GM19395 (cell line): ENCODE data around the gene SLC24A3.
"Not testable (repeated sequence)": the region's sequence is repeated elsewhere in the genome, so short reads cannot be mapped to it uniquely, and the experiment has no call there.

Source experiments
- ATAC-seq: cut with Tn5 transposase; IDR thresholded peaks from one replicate; pipeline ENCODE4 v1.9.1; 2021; ENCODE audit warnings: mild to moderate bottlenecking, moderate library complexity; ENCODE audit not compliant: unreplicated experiment

SLC24A3 gene

DNA sequence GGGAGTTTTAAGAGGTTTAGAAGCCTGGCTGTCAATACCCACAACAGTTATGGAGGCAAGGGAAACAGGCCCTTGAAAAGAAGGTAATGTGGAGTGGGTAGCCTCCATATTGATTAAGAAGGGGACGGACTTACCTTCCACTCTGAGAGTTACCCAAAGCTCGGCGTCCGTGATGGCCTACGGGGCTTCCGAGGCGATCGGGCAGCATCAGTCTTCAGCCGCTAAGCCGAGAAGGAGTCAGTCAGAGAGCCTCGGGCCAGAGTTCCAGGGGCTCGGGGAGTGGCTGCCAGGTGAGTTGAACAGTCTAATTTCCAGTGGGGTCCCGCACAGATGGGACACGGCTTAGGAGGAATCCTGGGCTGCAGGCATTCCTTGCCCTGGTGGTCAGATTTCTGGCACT lies 541.8 kb downstream of the SLC24A3 start:
- ATAC-seq, result not testable (repeated sequence)

GRCh38 chr20:19756761-19757486 lies 544.5 kb downstream of the SLC24A3 start:
- no peak for ATAC-seq

- no peak for ATAC-seq
Observed at GRCh38 chr20:19757487-19758132, 545.2 kb downstream of the SLC24A3 start.

DNA sequence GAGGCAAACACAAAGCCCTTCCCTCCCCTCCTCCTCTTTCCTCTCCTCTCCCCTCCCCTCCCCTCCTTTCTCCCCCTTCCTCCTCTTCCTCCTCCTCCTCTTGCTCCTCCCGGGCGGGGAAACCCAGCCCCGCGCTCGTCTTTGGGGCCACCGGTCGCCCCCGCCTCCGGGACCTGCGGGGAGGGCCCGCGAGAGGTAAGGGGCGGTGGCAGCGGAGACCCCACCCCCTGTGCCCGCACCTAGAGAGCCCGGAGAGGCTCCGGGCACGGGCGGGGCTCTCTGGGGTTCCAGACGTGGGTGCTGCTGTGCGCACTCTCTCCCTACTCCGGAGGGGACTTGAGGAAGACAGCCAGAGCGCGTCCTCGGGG lies 545.7 kb downstream of the SLC24A3 start, which contains the start of gene RIN2:
Gene RIN2, plus strand, starts transcription at position 126 of the 368 bp plus-strand sequence. CDS start 131,344 bp downstream, outside the sequence.
- no peak for ATAC-seq

DNA sequence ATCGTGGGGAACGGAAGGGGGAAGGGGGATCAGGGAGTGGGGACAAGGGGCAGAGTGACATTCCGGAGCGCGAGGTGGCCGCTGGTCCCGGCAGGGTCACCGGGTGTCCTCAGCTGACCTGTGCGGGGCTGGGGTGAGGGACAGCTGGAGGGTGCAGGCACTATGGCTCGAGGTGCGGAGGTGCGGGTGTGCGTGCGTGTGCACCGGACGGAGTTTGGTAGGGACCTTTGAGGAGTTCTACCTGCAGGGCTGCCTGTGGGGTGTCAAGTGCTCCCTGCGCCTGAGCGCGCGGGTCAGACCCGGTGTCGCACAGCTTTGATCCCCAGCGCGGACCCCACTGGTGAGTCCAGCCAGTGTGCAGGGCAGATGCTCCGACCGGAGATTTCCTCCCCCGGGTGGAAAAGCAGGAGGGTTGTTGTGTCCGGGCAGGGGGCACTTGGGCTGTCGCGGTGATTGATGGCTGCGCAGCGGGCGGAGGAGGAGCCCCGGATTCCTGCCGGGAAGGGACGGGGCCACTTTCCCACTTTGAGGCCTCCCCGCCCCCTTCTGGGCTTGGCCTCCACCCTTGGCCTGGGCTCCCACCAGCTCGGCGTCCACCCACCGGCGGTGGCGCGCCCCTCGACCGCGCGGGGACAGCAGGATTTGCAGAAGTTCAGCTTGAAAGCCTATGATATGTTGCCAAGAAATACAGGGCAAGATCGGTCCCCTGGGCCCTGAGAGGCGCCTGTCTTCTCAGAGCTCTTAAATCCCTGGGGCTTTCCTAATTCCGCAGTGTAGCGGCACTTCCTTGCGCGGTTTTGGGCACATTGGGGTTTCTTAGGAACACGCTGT lies 546.3 kb downstream of the SLC24A3 start:
- ATAC-seq, result no peak

GRCh38 chr20:19760371-19760721 lies 547.9 kb downstream of the SLC24A3 start:
- no peak for ATAC-seq

- ATAC-seq, result no peak
Observed at GRCh38 chr20:19761326-19761725, 548.9 kb downstream of the SLC24A3 start.

DNA sequence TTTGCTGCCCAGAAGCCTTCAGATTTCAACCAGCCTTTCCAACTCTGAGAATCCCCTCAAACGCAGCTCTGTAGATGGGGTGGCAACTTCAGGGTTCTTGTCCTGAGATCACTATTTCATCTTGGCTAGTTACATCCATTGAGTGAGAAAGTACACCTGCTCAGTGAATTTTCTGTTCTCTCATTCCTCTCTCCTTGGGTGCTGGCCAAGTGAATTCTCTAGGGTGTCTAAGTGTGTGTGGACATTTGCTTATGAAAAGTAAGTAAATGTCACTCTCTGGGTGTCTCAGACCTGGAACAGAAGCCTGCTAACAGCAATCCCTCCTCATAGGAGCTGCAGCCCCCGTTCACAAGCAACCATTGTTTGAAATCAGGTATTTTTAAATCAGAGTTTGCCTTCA lies 549.4 kb downstream of the SLC24A3 start:
- no peak for ATAC-seq

GRCh38 chr20:19764207-19764606 lies 551.8 kb downstream of the SLC24A3 start:
- no peak for ATAC-seq

DNA sequence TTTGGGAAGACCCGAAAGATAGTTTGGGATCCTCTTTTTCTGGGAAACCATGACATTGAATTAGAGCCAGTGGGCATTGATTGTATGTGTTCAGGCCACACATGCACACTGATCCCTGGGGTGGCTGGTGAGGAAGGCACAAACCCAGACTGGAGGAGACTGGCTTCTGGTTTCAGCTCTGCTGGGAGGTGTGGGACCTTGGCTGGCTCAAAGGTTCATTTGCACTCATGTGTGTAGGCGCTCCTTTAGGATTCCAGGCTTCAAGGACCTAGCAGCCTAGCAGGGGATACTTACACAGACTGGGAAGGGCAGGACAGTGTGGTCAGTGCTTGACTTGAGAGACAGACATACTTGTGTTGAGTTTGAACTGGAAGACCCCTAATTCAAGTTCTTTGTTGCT lies 552.8 kb downstream of the SLC24A3 start:
- ATAC-seq, result no peak

- ATAC-seq, result no peak
Observed at GRCh38 chr20:19765913-19766312, 553.5 kb downstream of the SLC24A3 start.

GRCh38 chr20:19767070-19767469 lies 554.6 kb downstream of the SLC24A3 start:
- ATAC-seq, result no peak

- ATAC-seq, result no peak
Observed at GRCh38 chr20:19768325-19768842, 555.9 kb downstream of the SLC24A3 start.

DNA sequence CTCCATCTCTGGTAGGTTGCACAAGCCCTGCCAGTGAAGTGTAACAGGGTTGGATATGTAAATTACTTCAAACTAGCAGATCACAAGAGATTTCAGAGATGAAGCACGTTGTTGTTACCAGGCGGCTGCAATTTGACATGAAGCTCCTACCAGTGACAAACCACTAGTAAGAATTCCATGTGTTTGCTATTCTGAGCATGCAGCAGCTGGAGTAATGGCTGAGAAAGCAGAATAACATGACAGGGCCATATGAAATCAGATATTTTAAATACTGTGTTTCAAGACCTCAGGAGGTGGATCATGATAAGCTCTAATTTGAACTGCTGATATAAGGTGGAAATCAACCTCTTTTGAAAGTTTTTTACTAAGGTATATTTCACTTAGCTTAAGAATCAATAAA lies 557.1 kb downstream of the SLC24A3 start:
- ATAC-seq, result no peak

- ATAC-seq, result no peak
Observed at GRCh38 chr20:19770375-19770774, 557.9 kb downstream of the SLC24A3 start.

- no peak for ATAC-seq
Observed at GRCh38 chr20:19771031-19771430, 558.6 kb downstream of the SLC24A3 start.
